Loucy (cell line): ENCODE measurements around the gene CCT3.

Source experiments
- EZH2phosphoT487 ChIP-seq: fragments of 200-600 bp; IDR thresholded peaks from 2 replicates; pipeline ENCODE4 v1.6.1; 2018; ENCODE audit warnings: antibody characterized with exemption, mild to moderate bottlenecking, moderate library complexity, borderline replicate concordance
- TF ChIP-seq, protein P1 (sequence below): fragments of 200-600 bp; sonication (generic); conservative IDR thresholded peaks from 2 replicates; pipeline ENCODE4 v1.5.1; 2014; ENCODE audit warnings: mild to moderate bottlenecking, antibody characterized with exemption, low read length

DNA sequence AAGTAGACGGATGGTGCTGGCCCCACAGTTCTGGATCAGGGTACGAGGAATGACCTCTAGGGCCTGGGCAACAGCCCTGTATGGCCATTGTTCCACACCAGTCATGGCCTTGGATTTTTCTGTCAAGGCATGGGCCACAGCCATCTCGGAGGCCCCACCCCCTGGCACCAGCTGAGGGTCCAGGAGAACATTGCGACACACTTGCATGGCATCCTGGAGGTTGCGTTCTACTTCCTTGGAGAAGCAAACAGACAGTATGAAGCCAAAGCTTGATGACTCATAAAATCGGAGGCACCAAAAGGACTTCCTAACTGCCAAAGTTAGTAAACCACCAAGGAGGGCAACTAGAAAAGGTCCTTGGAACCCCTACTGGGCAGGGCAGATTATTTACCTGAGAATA, 27.1 kb downstream of the CCT3 start:
- TF ChIP-seq, protein P1, sequence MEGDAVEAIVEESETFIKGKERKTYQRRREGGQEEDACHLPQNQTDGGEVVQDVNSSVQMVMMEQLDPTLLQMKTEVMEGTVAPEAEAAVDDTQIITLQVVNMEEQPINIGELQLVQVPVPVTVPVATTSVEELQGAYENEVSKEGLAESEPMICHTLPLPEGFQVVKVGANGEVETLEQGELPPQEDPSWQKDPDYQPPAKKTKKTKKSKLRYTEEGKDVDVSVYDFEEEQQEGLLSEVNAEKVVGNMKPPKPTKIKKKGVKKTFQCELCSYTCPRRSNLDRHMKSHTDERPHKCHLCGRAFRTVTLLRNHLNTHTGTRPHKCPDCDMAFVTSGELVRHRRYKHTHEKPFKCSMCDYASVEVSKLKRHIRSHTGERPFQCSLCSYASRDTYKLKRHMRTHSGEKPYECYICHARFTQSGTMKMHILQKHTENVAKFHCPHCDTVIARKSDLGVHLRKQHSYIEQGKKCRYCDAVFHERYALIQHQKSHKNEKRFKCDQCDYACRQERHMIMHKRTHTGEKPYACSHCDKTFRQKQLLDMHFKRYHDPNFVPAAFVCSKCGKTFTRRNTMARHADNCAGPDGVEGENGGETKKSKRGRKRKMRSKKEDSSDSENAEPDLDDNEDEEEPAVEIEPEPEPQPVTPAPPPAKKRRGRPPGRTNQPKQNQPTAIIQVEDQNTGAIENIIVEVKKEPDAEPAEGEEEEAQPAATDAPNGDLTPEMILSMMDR = no peak
- no peak for TF ChIP-seq EZH2phosphoT487
